Skeletal muscle satellite cell (primary cell): Measurements from ENCODE around the gene THOC1.
"Not testable (repeated sequence)": the region's sequence is repeated elsewhere in the genome, so short reads cannot be mapped to it uniquely, and the experiment has no call there.

ENCODE experiments used
- H3K27me3 ChIP-seq: 2 replicates; pipeline ENCODE4 v1.7.0; 2013; ENCODE audit warnings: low read length; ENCODE audit not compliant: control insufficient read depth, insufficient read depth
- H3K36me3 ChIP-seq: 2 replicates; pipeline ENCODE4 v1.7.0; 2013; ENCODE audit warnings: mild to moderate bottlenecking, control low read depth, low read length; ENCODE audit not compliant: insufficient read depth
- H3K4me1 ChIP-seq: 2 replicates; pipeline ENCODE4 v1.7.0; 2013; ENCODE audit warnings: low read length; ENCODE audit not compliant: control insufficient read depth, insufficient read depth
- H3K4me2 ChIP-seq: 2 replicates; pipeline ENCODE4 v1.7.0; 2013; ENCODE audit warnings: mild to moderate bottlenecking, low read length
- H3K4me3 ChIP-seq: 2 replicates; pipeline ENCODE4 v1.7.0; 2013; ENCODE audit warnings: low read length
- H3K9ac ChIP-seq: 2 replicates; pipeline ENCODE4 v1.7.0; 2013; ENCODE audit warnings: mild to moderate bottlenecking, low read depth, low read length, moderate library complexity
- H3K9me3 ChIP-seq: replicated peaks from 2 replicates; pipeline ENCODE4 v1.7.0; 2013; ENCODE audit warnings: mild to moderate bottlenecking, control low read depth, low read length

The THOC1 gene

GRCh38 chr18:302097-302496 is 34.2 kb upstream of the THOC1 start:
- H3K4me1 ChIP-seq, result no peaks in the 10 kb centered on the region
- no peak overlapping the region for H3K9ac ChIP-seq
- H3K9me3 ChIP-seq, result no peaks in the 10 kb centered on the region
- H3K36me3 ChIP-seq, result no peaks in the 10 kb centered on the region
- no peak overlapping the region for H3K4me2 ChIP-seq
- no peak overlapping the region for H3K4me3 ChIP-seq
- H3K27me3 ChIP-seq, result peaks cover 82% of the 10 kb centered on the region

DNA sequence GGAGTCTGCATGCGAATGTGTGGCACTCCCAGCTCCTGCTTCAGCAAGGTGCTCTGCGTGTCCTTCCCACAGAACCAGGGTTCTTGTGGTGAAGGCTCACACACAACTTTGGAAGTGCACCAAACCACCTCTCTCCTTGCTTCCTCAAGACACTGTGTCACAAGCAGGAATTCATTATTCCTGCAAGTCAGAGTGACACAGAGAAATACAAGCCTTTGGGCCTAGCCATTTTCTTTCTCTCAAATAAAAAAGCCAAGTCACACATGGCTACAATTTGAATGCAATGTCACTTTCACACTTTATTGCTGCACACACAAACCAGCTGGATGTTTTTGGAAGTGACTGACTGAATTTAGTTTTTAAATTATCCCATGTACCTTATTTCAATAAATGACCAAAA is 30.1 kb upstream of the THOC1 start:
- Histone ChIP-seq H3K4me2 (no peak overlapping the region), H3K9ac (no peak overlapping the region), H3K27me3 (peaks cover 79% of the 10 kb centered on the region), H3K4me3 (no peak overlapping the region), H3K4me1 (no peaks in the 10 kb centered on the region), H3K36me3 (no peaks in the 10 kb centered on the region), H3K9me3 (no peaks in the 10 kb centered on the region)

DNA sequence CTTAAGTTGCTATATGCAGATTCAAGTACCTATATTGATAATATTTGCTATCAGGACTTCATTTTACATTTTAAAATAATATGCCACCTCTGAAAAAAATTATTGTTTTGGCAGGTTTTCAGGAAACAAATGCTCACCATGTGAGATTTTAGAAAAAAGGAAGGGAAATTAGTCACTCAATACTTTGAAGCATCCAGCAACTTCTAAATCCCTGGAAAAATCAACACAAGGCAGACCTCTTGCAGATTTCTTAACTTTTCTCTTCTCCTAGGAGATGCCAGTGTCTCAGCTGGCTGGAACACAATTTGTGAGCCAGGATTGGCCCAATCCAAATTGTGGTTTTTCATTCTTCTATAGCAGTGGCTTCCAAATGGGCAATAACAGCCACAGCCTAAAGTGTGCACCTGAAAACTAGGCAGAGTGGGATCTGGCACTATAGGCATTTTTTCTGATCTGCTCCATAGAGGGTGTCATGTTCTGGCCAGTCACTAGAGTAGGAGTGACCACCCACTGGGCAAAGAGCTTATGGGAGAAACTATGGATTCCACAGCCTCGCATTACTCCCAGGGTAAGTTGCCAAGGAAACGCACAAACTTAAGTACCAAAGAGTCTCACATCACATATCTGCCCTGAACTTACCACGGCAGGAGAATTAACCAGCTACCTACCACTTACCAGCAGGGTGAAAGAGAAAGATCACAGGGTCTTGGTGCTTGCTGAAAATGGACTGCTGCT is 28.1 kb upstream of the THOC1 start:
- H3K4me1 ChIP-seq, result no peaks in the 10 kb centered on the region
- no peak overlapping the region for H3K4me2 ChIP-seq
- no peaks in the 10 kb centered on the region for H3K36me3 ChIP-seq

DNA sequence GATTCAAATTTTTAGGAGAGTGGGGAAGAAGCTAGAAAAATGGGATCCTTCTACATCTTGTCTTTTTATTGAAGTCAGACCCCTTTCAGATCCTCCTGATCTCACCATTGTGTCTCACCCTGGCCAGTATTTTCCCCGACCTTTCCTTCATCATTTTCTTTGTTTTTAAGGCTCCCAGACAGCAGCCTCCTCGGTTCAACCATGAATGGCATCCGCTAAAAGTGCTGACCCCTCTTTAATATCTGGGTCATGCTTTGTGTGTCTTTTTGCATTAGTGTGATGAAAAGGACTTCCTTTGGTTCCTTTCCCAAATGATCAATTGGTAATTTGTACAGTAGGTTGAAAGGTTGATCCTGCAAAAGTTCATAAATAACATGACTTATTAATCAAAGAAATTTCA is 26.7 kb upstream of the THOC1 start:
- Histone ChIP-seq H3K4me3 (no peak overlapping the region), H3K4me2 (no peak overlapping the region), H3K36me3 (no peaks in the 10 kb centered on the region), H3K9me3 (no peaks in the 10 kb centered on the region), H3K4me1 (no peaks in the 10 kb centered on the region), H3K27me3 (peaks cover 61% of the 10 kb centered on the region), H3K9ac (no peak overlapping the region)

More for the DNA sequence above, 28.1 kb upstream of the THOC1 start:
- H3K4me3 ChIP-seq, result no peak overlapping the region
- H3K9me3 ChIP-seq, result no peaks in the 10 kb centered on the region
- H3K27me3 ChIP-seq, result peaks cover 67% of the 10 kb centered on the region
- no peak overlapping the region for H3K9ac ChIP-seq

GRCh38 chr18:293536-293935 is 25.7 kb upstream of the THOC1 start:
- H3K9me3 ChIP-seq, result no peaks in the 10 kb centered on the region
- no peak overlapping the region for H3K9ac ChIP-seq
- H3K4me2 ChIP-seq, result no peak overlapping the region
- peaks cover 56% of the 10 kb centered on the region for H3K27me3 ChIP-seq
- no peaks in the 10 kb centered on the region for H3K4me1 ChIP-seq
- no peaks in the 10 kb centered on the region for H3K36me3 ChIP-seq
- H3K4me3 ChIP-seq, result no peak overlapping the region

DNA sequence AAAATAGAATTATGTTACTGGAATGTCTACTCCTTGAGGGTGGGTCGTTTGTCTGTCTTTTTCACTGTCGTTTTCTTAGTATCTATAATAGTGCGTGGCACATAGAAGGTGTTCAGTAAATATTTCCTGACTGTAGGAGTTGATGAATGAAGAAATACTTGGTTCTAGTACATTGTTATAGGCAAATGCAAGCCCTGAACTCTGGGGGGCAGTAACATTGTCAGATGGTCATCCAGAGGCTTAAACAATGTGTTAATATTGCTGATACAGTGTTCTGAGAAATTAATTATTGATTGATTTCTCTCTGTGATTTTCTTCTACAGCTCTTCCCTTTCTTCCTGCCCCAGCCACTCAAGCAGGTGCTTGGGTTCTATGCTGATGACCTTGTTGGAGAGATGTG is 24.4 kb upstream of the THOC1 start:
- Histone ChIP-seq H3K9ac (no peak overlapping the region), H3K4me2 (no peak overlapping the region), H3K9me3 (no peaks in the 10 kb centered on the region), H3K36me3 (no peaks in the 10 kb centered on the region), H3K4me1 (no peaks in the 10 kb centered on the region), H3K4me3 (no peak overlapping the region), H3K27me3 (peaks cover 50% of the 10 kb centered on the region)

DNA sequence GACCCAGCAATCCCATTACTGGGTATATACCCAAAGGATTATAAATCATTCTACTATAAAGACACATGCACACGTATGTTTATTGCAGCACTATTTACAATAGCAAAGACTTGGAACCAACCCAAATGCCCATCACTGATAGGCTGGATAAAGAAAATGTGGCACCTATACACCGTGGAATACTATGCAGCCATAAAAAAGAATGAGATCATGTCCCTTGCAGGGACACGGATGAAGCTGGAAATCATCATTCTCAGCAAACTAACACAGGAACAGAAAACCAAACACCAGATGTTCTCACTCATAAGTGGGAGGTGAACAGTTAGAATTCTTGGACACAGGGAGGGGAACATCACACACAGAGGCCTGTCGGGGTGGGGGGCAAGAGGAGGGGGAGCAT is 22.1 kb upstream of the THOC1 start:
- H3K4me2 ChIP-seq, H3K36me3 ChIP-seq, H3K4me3 ChIP-seq, H3K9ac ChIP-seq, H3K4me1 ChIP-seq, H3K9me3 ChIP-seq: not testable (repeated sequence)
- peaks cover 37% of the 10 kb centered on the region for H3K27me3 ChIP-seq

GRCh38 chr18:289026-289425 is 21.2 kb upstream of the THOC1 start:
- Histone ChIP-seq H3K4me3 (no peak overlapping the region), H3K4me2 (no peak overlapping the region), H3K36me3 (no peaks in the 10 kb centered on the region), H3K4me1 (no peaks in the 10 kb centered on the region), H3K9ac (no peak overlapping the region), H3K27me3 (peaks cover 37% of the 10 kb centered on the region), H3K9me3 (no peaks in the 10 kb centered on the region)

GRCh38 chr18:286515-287310 is 18.9 kb upstream of the THOC1 start:
- Histone ChIP-seq H3K9ac (no peak overlapping the region), H3K4me2 (no peak overlapping the region), H3K36me3 (no peaks in the 10 kb centered on the region), H3K4me1 (no peaks in the 10 kb centered on the region), H3K4me3 (no peak overlapping the region), H3K9me3 (no peaks in the 10 kb centered on the region), H3K27me3 (peaks cover 32% of the 10 kb centered on the region)

GRCh38 chr18:285817-286216 is 18.0 kb upstream of the THOC1 start:
- Histone ChIP-seq H3K27me3 (peaks cover 29% of the 10 kb centered on the region), H3K9me3 (no peaks in the 10 kb centered on the region), H3K4me1 (no peaks in the 10 kb centered on the region), H3K4me3 (no peak overlapping the region), H3K36me3 (no peaks in the 10 kb centered on the region), H3K9ac (no peak overlapping the region), H3K4me2 (no peak overlapping the region)

- H3K9ac ChIP-seq, result no peak overlapping the region
- no peaks in the 10 kb centered on the region for H3K9me3 ChIP-seq
- no peaks in the 10 kb centered on the region for H3K36me3 ChIP-seq
- no peak overlapping the region for H3K4me3 ChIP-seq
- H3K4me2 ChIP-seq, result no peak overlapping the region
- H3K4me1 ChIP-seq, result no peaks in the 10 kb centered on the region
- no peaks in the 10 kb centered on the region for H3K27me3 ChIP-seq
These were observed 7.6 kb upstream of the THOC1 start for GRCh38 chr18:275486-275885.

- H3K4me3 ChIP-seq, result no peak overlapping the region
- no peaks in the 10 kb centered on the region for H3K36me3 ChIP-seq
- H3K9me3 ChIP-seq, result no peaks in the 10 kb centered on the region
- no peaks in the 10 kb centered on the region for H3K27me3 ChIP-seq
- no peak overlapping the region for H3K9ac ChIP-seq
- no peak overlapping the region for H3K4me2 ChIP-seq
- H3K4me1 ChIP-seq, result no peaks in the 10 kb centered on the region
These were observed 6.5 kb upstream of the THOC1 start for GRCh38 chr18:274313-274712.
